Stimulated activated CD4-positive, alpha-beta T cell treated with anti-CD3 and anti-CD28 coated beads, TNF-alpha, amount 100 ng/mL, for 4 hours (primary cell): Measurements from ENCODE around the gene KRTAP16-1.
"Not testable (repeated sequence)": the region's sequence is repeated elsewhere in the genome, so short reads cannot be mapped to it uniquely, and the experiment has no call there.

Experiments
- DNase-seq, 3 experiments: peaks; one replicate each; pipeline ENCODE4 v3.0.0-alpha.2; 2020; ENCODE audit warnings: low read depth in 3 of 3

The KRTAP16-1 gene

GRCh38 chr17:41301916-41302901 lies 6.9 kb downstream of the KRTAP16-1 start, which contains the start of gene KRTAP29-1:
Gene KRTAP29-1 (minus strand): TSS chr17:41302851. CDS start chr17:41302851, 0 bp downstream.
- DNase-seq: no peak

GRCh38 chr17:41301204-41301790 lies 7.8 kb downstream of the KRTAP16-1 start:
- DNase-seq: no peak

- DNase-seq: no peak
These were observed 10.5 kb downstream of the KRTAP16-1 start for GRCh38 chr17:41298458-41299135.

- no peak for DNase-seq
These were observed 12.3 kb downstream of the KRTAP16-1 start for GRCh38 chr17:41296846-41297245.

GRCh38 chr17:41294016-41294415 lies 15.1 kb downstream of the KRTAP16-1 start:
- DNase-seq: no peak

- DNase-seq: no peak
These were observed 22.1 kb downstream of the KRTAP16-1 start for GRCh38 chr17:41287050-41287449.

GRCh38 chr17:41284546-41284945 lies 24.6 kb downstream of the KRTAP16-1 start:
- no peak for DNase-seq

GRCh38 chr17:41284043-41284442 lies 25.1 kb downstream of the KRTAP16-1 start:
- DNase-seq: no peak

GRCh38 chr17:41278176-41278955 lies 30.7 kb downstream of the KRTAP16-1 start:
- no peak for DNase-seq

- not testable (repeated sequence) for DNase-seq
These were observed 33.4 kb downstream of the KRTAP16-1 start, which contains the start of gene KRTAP9-7 for GRCh38 chr17:41275648-41276190. Gene KRTAP9-7 (plus strand): TSS chr17:41275698. CDS start chr17:41275698, 0 bp downstream.

- no peak for DNase-seq
These were observed 37.3 kb downstream of the KRTAP16-1 start for GRCh38 chr17:41271858-41272257.

GRCh38 chr17:41271323-41271722 lies 37.8 kb downstream of the KRTAP16-1 start:
- DNase-seq: not testable (repeated sequence)

- no peak for DNase-seq
These were observed 41.4 kb downstream of the KRTAP16-1 start for GRCh38 chr17:41267711-41268110.

- DNase-seq: no peak
These were observed 44.0 kb downstream of the KRTAP16-1 start, which contains the start of gene KRTAP9-6 for GRCh38 chr17:41265078-41265477. Gene KRTAP9-6 (plus strand): TSS chr17:41265378. CDS start chr17:41265378, 0 bp downstream.

GRCh38 chr17:41264599-41264998 lies 44.5 kb downstream of the KRTAP16-1 start:
- DNase-seq: no peak

GRCh38 chr17:41263212-41263611 lies 45.9 kb downstream of the KRTAP16-1 start:
- DNase-seq: no peak

- no peak for DNase-seq
These were observed 50.7 kb downstream of the KRTAP16-1 start for GRCh38 chr17:41258406-41258805.
